Measurements from ENCODE around the gene ACTL6A. TPM values are rescaled to one million over a fixed set of nuclear protein-coding genes. Genes with fewer than 3 reads are reported as not detected.

Gene ACTL6A
- total and polyA plus RNA-seq, 4 experiments from 2014 or later = 52.9 to 63.0 (median 59.7) TPM

GRCh38 chr3:179533274-179533673 lies 29.5 kb upstream of the ACTL6A start:
- Mint-ChIP-seq H3K27me3 (peaks cover 0 to 8% of the 10 kb centered on the region in 2 donors), H3K27ac (no peak overlapping the region), H3K36me3 (no peaks in the 10 kb centered on the region), H3K4me3 (no peak overlapping the region), H3K4me1 (no peaks in the 10 kb centered on the region), H3K9me3 (no peaks in the 10 kb centered on the region)
- no peaks in the 10 kb centered on the region for H3K36me3 ChIP-seq (ENCODE audit: insufficient read depth, low read length)
- H3K4me3 ChIP-seq (ENCODE audit: low read length in 2 of 2) = no peak overlapping the region
- no peak overlapping the region for H3K27ac ChIP-seq (ENCODE audit: low read depth, low read length)
- intact Hi-C loops (cut with micrococcal nuclease) = no loop called here
- no peaks in the 10 kb centered on the region for H3K27me3 ChIP-seq (ENCODE audit: insufficient read depth, low read length)
- ChIA-PET POLR2A (ENCODE audit: partially characterized antibody) (no interaction called here), CTCF (ENCODE audit: partially characterized antibody) (no interaction called here)
- no peaks in the 10 kb centered on the region for H3K9me3 ChIP-seq (ENCODE audit: control insufficient read depth in 1 of 2, low read length in 2 of 2)
- DNase-seq = no peak
- no peaks in the 10 kb centered on the region for H3K4me1 ChIP-seq (ENCODE audit: insufficient read depth, low read length)

GRCh38 chr3:179536256-179536655 lies 26.5 kb upstream of the ACTL6A start:
- intact Hi-C loops (cut with micrococcal nuclease) = no loop called here
- Histone ChIP-seq H3K36me3 (ENCODE audit: insufficient read depth, low read length) (no peaks in the 10 kb centered on the region), H3K4me3 (ENCODE audit: low read length in 2 of 2) (no peak overlapping the region), H3K27ac (ENCODE audit: low read depth, low read length) (no peak overlapping the region), H3K9me3 (ENCODE audit: control insufficient read depth in 1 of 2, low read length in 2 of 2) (no peaks in the 10 kb centered on the region), H3K27me3 (ENCODE audit: insufficient read depth, low read length) (no peaks in the 10 kb centered on the region), H3K4me1 (ENCODE audit: insufficient read depth, low read length) (no peaks in the 10 kb centered on the region)
- no peak for DNase-seq
- peak overlapping the region in 1 of 7 donors; percentile 14 for H3K27ac Mint-ChIP-seq
- H3K9me3 Mint-ChIP-seq = no peaks in the 10 kb centered on the region
- peaks cover 0 to 10% of the 10 kb centered on the region in 2 donors for H3K27me3 Mint-ChIP-seq
- POLR2A ChIA-PET (ENCODE audit: partially characterized antibody) = no interaction called here
- CTCF ChIA-PET (ENCODE audit: partially characterized antibody) = no interaction called here
- no peak overlapping the region for H3K4me3 Mint-ChIP-seq
- H3K36me3 Mint-ChIP-seq = no peaks in the 10 kb centered on the region
- H3K4me1 Mint-ChIP-seq = no peaks in the 10 kb centered on the region

DNA sequence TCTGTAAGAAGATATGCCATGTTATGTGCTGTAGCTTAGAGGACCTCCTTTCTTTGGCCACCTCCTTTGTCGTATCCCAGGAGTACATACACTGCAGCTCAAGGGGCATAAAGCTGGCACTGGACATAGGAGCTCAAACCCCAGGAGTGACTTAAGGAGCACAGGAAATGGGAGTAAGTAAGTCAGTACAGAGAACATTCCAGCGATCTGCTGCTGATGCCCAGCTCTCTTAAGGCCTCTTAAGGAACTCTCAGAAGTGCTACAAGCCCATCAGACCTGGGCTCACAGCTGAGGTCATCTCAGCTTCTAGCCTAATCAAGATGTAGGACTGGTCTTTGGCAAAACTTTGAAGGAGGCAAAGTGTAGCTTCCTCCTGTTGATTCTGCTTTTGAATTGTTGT lies 21.6 kb upstream of the ACTL6A start:
- Histone ChIP-seq H3K27me3 (ENCODE audit: insufficient read depth, low read length) (no peaks in the 10 kb centered on the region), H3K9me3 (ENCODE audit: control insufficient read depth in 1 of 2, low read length in 2 of 2) (no peaks in the 10 kb centered on the region), H3K27ac (ENCODE audit: low read depth, low read length) (no peak overlapping the region), H3K4me3 (ENCODE audit: low read length in 2 of 2) (no peak overlapping the region), H3K4me1 (ENCODE audit: insufficient read depth, low read length) (no peaks in the 10 kb centered on the region), H3K36me3 (ENCODE audit: insufficient read depth, low read length) (no peaks in the 10 kb centered on the region)
- POLR2A ChIA-PET (ENCODE audit: partially characterized antibody) = no interaction called here
- CTCF ChIA-PET (ENCODE audit: partially characterized antibody) = no interaction called here
- intact Hi-C loops (cut with micrococcal nuclease) = no loop called here
- H3K9me3 Mint-ChIP-seq = no peaks in the 10 kb centered on the region
- H3K27me3 Mint-ChIP-seq = peaks cover 0 to 7% of the 10 kb centered on the region in 2 donors
- H3K36me3 Mint-ChIP-seq = no peaks in the 10 kb centered on the region
- H3K4me3 Mint-ChIP-seq = no peak overlapping the region
- H3K4me1 Mint-ChIP-seq = no peaks in the 10 kb centered on the region
- no peak for DNase-seq
- H3K27ac Mint-ChIP-seq = no peak overlapping the region

- Mint-ChIP-seq H3K36me3 (no peaks in the 10 kb centered on the region), H3K9me3 (no peaks in the 10 kb centered on the region), H3K27me3 (peaks cover 0 to 7% of the 10 kb centered on the region in 2 donors), H3K27ac (no peak overlapping the region), H3K4me1 (no peaks in the 10 kb centered on the region), H3K4me3 (no peak overlapping the region)
- H3K4me3 ChIP-seq (ENCODE audit: low read length in 2 of 2) = no peak overlapping the region
- H3K27ac ChIP-seq (ENCODE audit: low read depth, low read length) = no peak overlapping the region
- no peaks in the 10 kb centered on the region for H3K36me3 ChIP-seq (ENCODE audit: insufficient read depth, low read length)
- intact Hi-C loops (cut with micrococcal nuclease) = no loop called here
- ChIA-PET CTCF (ENCODE audit: partially characterized antibody) (no interaction called here), POLR2A (ENCODE audit: partially characterized antibody) (no interaction called here)
- no peaks in the 10 kb centered on the region for H3K4me1 ChIP-seq (ENCODE audit: insufficient read depth, low read length)
- no peak for DNase-seq
- no peaks in the 10 kb centered on the region for H3K27me3 ChIP-seq (ENCODE audit: insufficient read depth, low read length)
- H3K9me3 ChIP-seq (ENCODE audit: control insufficient read depth in 1 of 2, low read length in 2 of 2) = no peaks in the 10 kb centered on the region
Measured at GRCh38 chr3:179541596-179541995, 21.1 kb upstream of the ACTL6A start.

GRCh38 chr3:179542375-179542774 lies 20.4 kb upstream of the ACTL6A start:
- DNase-seq = no peak
- Mint-ChIP-seq H3K4me3 (no peak overlapping the region), H3K4me1 (no peaks in the 10 kb centered on the region), H3K36me3 (no peaks in the 10 kb centered on the region), H3K9me3 (no peaks in the 10 kb centered on the region), H3K27ac (no peak overlapping the region), H3K27me3 (peaks cover 0 to 7% of the 10 kb centered on the region in 2 donors)
- CTCF ChIA-PET (ENCODE audit: partially characterized antibody) = no interaction called here
- H3K4me3 ChIP-seq (ENCODE audit: low read length in 2 of 2) = no peak overlapping the region
- H3K27ac ChIP-seq (ENCODE audit: low read depth, low read length) = no peak overlapping the region
- H3K9me3 ChIP-seq (ENCODE audit: control insufficient read depth in 1 of 2, low read length in 2 of 2) = no peaks in the 10 kb centered on the region
- no peaks in the 10 kb centered on the region for H3K4me1 ChIP-seq (ENCODE audit: insufficient read depth, low read length)
- no peaks in the 10 kb centered on the region for H3K36me3 ChIP-seq (ENCODE audit: insufficient read depth, low read length)
- intact Hi-C loops (cut with micrococcal nuclease) = no loop called here
- H3K27me3 ChIP-seq (ENCODE audit: insufficient read depth, low read length) = no peaks in the 10 kb centered on the region
- POLR2A ChIA-PET (ENCODE audit: partially characterized antibody) = no interaction called here

DNA sequence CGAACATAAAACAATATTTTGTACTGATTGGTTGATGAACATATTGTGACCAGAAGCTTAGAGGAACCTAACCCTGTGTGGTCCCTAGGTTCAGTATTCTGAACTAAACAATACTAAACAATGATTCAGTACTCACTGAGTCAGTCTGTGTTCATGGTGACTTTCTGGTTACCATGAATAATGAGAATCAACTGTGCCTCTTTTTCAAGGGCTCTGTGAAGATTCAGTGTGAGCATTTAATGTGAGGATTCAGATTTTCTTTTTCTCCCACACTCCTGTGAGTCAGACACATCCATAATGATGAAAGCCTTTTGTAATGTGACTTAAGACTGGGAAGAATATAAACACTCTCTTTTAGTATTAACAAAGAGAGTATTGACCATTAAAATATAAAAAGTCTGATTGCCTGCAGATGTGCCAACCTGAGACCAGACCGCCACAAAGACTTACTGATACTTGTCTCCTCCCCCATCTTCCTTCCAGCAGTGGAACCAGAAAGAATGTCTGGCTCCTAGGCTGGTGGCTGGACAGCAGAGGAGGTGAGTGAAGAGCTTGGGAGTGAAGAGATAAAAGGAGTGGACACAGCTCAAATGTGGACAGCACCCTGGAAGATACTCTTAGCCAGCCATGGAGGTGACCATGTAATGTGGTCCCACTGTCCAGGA lies 17.6 kb upstream of the ACTL6A start:
- H3K27me3 Mint-ChIP-seq = peaks cover 0 to 5% of the 10 kb centered on the region in 2 donors
- intact Hi-C loops (cut with micrococcal nuclease) = no loop called here
- Histone ChIP-seq H3K27me3 (ENCODE audit: insufficient read depth, low read length) (no peaks in the 10 kb centered on the region), H3K36me3 (ENCODE audit: insufficient read depth, low read length) (no peaks in the 10 kb centered on the region), H3K4me1 (ENCODE audit: insufficient read depth, low read length) (no peaks in the 10 kb centered on the region), H3K27ac (ENCODE audit: low read depth, low read length) (no peak overlapping the region), H3K4me3 (ENCODE audit: low read length in 2 of 2) (no peak overlapping the region), H3K9me3 (ENCODE audit: control insufficient read depth in 1 of 2, low read length in 2 of 2) (no peaks in the 10 kb centered on the region)
- ChIA-PET POLR2A (ENCODE audit: partially characterized antibody) (no interaction called here), CTCF (ENCODE audit: partially characterized antibody) (interaction anchor here (1.7 kb wide), 1 partner anchor 17 kb away, joined by 3 read pairs; the partner anchor contains the start of gene ACTL6A)
- no peak overlapping the region for H3K4me3 Mint-ChIP-seq
- H3K36me3 Mint-ChIP-seq = no peaks in the 10 kb centered on the region
- H3K9me3 Mint-ChIP-seq = no peaks in the 10 kb centered on the region
- no peaks in the 10 kb centered on the region for H3K4me1 Mint-ChIP-seq
- H3K27ac Mint-ChIP-seq = no peak overlapping the region
- DNase-seq = no peak

DNA sequence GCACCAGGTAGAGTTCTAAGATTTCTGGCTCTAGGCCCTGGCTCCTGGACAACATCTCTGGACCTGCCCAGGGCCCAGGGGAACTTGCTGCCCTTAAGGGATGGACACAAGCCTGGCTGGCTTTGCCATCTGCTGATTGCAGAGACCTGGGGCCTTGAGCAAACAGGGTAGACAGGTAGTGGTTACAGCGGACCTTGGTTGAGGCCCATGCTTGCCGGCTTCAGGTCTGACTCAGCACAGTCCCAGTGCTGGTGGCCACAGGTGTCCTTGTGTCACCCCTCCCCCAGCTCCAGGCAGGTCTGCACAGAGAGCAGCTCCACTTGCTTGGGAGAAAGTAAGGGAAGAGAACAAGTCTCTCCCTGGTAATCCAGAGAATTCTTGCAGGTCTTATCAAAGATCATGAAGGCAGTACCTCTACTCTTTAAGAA lies 15.9 kb upstream of the ACTL6A start:
- intact Hi-C loops (cut with micrococcal nuclease) = no loop called here

More for the DNA sequence above, 15.9 kb upstream of the ACTL6A start:
- CTCF ChIA-PET (ENCODE audit: partially characterized antibody) = no interaction called here
- no peak overlapping the region for H3K4me3 ChIP-seq (ENCODE audit: low read length in 2 of 2)
- H3K36me3 Mint-ChIP-seq = no peaks in the 10 kb centered on the region
- H3K27me3 ChIP-seq (ENCODE audit: insufficient read depth, low read length) = no peaks in the 10 kb centered on the region
- peaks cover 0 to 5% of the 10 kb centered on the region in 2 donors for H3K27me3 Mint-ChIP-seq
- H3K4me3 Mint-ChIP-seq = no peak overlapping the region
- H3K9me3 ChIP-seq (ENCODE audit: control insufficient read depth in 1 of 2, low read length in 2 of 2) = no peaks in the 10 kb centered on the region
- no peaks in the 10 kb centered on the region for H3K4me1 ChIP-seq (ENCODE audit: insufficient read depth, low read length)
- no peaks in the 10 kb centered on the region for H3K36me3 ChIP-seq (ENCODE audit: insufficient read depth, low read length)
- no peaks in the 10 kb centered on the region for H3K9me3 Mint-ChIP-seq
- H3K27ac Mint-ChIP-seq = no peak overlapping the region
- no peak overlapping the region for H3K27ac ChIP-seq (ENCODE audit: low read depth, low read length)
- DNase-seq = peak in 1 of 5 donors; percentile 33
- POLR2A ChIA-PET (ENCODE audit: partially characterized antibody) = no interaction called here
- H3K4me1 Mint-ChIP-seq = no peaks in the 10 kb centered on the region

Measured in CD4-positive, alpha-beta memory T cell (primary cell).